Karpas-422 (cell line): Measurements from ENCODE around the gene CEBPZOS. TPM values are rescaled to one million over a fixed set of nuclear protein-coding genes. Genes with fewer than 3 reads are reported as not detected.

Experiments used
- DNase-seq: peaks from one replicate; pipeline ENCODE4 v3.0.0-alpha.2; 2015
- H2AFZ ChIP-seq: fragments of 200-600 bp; sonication (generic); 2 replicates; pipeline ENCODE4 v1.6.1; 2014; ENCODE audit warnings: antibody characterized with exemption, low read length, mixed read lengths
- H3K27ac ChIP-seq: fragments of 200-600 bp; sonication (generic); 2 replicates; pipeline ENCODE4 v1.5.1; 2014; ENCODE audit warnings: mild to moderate bottlenecking, low read length, moderate library complexity
- H3K27me3 ChIP-seq: fragments of 200-600 bp; sonication (generic); 2 replicates; pipeline ENCODE4 v1.6.1; 2014; ENCODE audit warnings: low read length, mixed read lengths
- H3K36me3 ChIP-seq: fragments of 200-600 bp; sonication (generic); 2 replicates; pipeline ENCODE4 v1.6.1; 2014; ENCODE audit warnings: low read length, mixed read lengths; ENCODE audit not compliant: insufficient read depth
- H3K4me1 ChIP-seq: fragments of 200-600 bp; sonication (generic); 2 replicates; pipeline ENCODE4 v1.6.1; 2014; ENCODE audit warnings: mild to moderate bottlenecking, low read length, mixed read lengths
- H3K4me2 ChIP-seq: fragments of 200-600 bp; sonication (generic); 2 replicates; pipeline ENCODE4 v1.6.1; 2014; ENCODE audit warnings: low read length, low read depth, mild to moderate bottlenecking; ENCODE audit not compliant: poor library complexity, severe bottlenecking
- H3K4me3 ChIP-seq: fragments of 200-600 bp; sonication (generic); 2 replicates; pipeline ENCODE4 v1.5.1; 2014; ENCODE audit warnings: mild to moderate bottlenecking, antibody characterized with exemption, low read length, mixed read lengths
- H3K79me2 ChIP-seq: fragments of 200-600 bp; sonication (generic); 2 replicates; pipeline ENCODE4 v1.6.1; 2014; ENCODE audit warnings: mild to moderate bottlenecking, low read length, mixed read lengths
- H3K9ac ChIP-seq: fragments of 200-600 bp; sonication (generic); 2 replicates; pipeline ENCODE4 v1.6.0; 2014; ENCODE audit warnings: low read length
- H3K9me2 ChIP-seq: fragments of 200-600 bp; sonication (generic), shearing (Covaris generic); replicated peaks from 2 replicates; pipeline ENCODE4 v1.6.0; 2014; ENCODE audit warnings: mild to moderate bottlenecking, low read length, moderate library complexity; ENCODE audit not compliant: insufficient read depth
- H3K9me3 ChIP-seq: fragments of 300-700, 200-600 bp; sonication (generic); 2 replicates; pipeline ENCODE4 v1.6.1; 2014; ENCODE audit warnings: low read length, mixed read lengths
- H4K20me1 ChIP-seq: fragments of 200-600 bp; sonication (generic); 2 replicates; pipeline ENCODE4 v1.6.1; 2014; ENCODE audit warnings: mild to moderate bottlenecking, antibody characterized with exemption, low read length, low read depth; ENCODE audit not compliant: insufficient read depth
- total RNA-seq: library from RNA; depleted of rRNA; stranded (reverse); fragments of >200 nt; shearing (Covaris generic); gene quantifications from 2 replicates; pipeline ENCODE4 v1.2.3, GENCODE V29; 2014; ENCODE audit warnings: low replicate concordance

Gene CEBPZOS
- total RNA-seq, 1 experiment from 2014 or later = 31.0 TPM

DNA sequence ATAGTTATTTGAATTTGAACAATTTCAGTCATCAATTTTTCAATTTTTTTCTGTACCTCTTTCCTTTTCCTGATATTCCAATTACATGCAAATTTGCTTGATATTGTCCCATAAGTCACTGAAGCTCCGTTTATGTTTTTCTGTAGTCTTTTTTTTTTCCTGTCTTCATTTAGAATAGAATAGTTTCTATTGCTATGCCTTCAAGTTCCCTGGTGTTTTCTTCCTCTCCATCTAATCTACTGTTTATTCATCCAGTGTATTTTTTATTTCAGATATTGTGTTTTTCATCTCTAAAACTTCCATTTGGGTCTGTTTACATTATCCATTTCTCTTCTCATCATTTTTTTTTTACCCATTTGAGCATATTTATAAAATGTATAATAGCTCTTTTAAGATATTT is 31.5 kb upstream of the CEBPZOS start:
- no peak for DNase-seq
- Histone ChIP-seq H3K9me3 (peaks cover 12% of the 10 kb centered on the region), H3K27ac (no peak overlapping the region), H3K79me2 (no peaks in the 10 kb centered on the region), H4K20me1 (no peaks in the 10 kb centered on the region), H3K4me3 (no peak overlapping the region), H2AFZ (no peak overlapping the region), H3K9ac (no peak overlapping the region), H3K4me2 (no peak overlapping the region), H3K36me3 (no peaks in the 10 kb centered on the region), H3K27me3 (no peaks in the 10 kb centered on the region; the same call in 1 of the 2 replicates), H3K9me2 (no peaks in the 10 kb centered on the region), H3K4me1 (no peaks in the 10 kb centered on the region)

- DNase-seq = no peak
- Histone ChIP-seq H4K20me1 (no peaks in the 10 kb centered on the region), H3K9me3 (peaks cover 12% of the 10 kb centered on the region), H3K79me2 (no peaks in the 10 kb centered on the region), H3K4me1 (no peaks in the 10 kb centered on the region), H3K9me2 (no peaks in the 10 kb centered on the region), H3K4me2 (no peak overlapping the region), H3K9ac (no peak overlapping the region), H2AFZ (no peak overlapping the region), H3K27ac (no peak overlapping the region), H3K36me3 (no peaks in the 10 kb centered on the region), H3K4me3 (no peak overlapping the region), H3K27me3 (no peaks in the 10 kb centered on the region; the same call in 1 of the 2 replicates)
Measured at GRCh38 chr2:37167636-37168180, 28.6 kb upstream of the CEBPZOS start.

- Histone ChIP-seq H2AFZ (no peak overlapping the region), H3K4me2 (no peak overlapping the region)
Measured at GRCh38 chr2:37168217-37168981, 27.9 kb upstream of the CEBPZOS start.

DNA sequence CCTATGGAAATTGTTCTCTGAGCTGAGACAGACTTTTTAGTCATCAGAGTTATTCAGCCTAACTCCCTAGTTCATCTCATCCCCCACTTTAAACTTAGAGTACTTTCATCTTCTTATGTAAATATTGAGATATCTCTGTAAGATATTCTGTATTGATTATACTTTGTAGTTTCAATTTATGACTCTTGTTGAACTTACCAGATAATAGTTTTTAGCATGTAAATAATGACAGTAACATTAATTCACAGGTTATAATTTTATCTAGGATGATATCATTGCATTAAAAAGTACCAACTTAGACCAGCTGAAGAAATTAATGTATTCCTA is 24.7 kb upstream of the CEBPZOS start:
- H3K4me2 ChIP-seq = no peak overlapping the region
- no peak overlapping the region for H2AFZ ChIP-seq
- no peaks in the 10 kb centered on the region for H3K9me3 ChIP-seq
- H3K9ac ChIP-seq = no peak overlapping the region
- H3K4me1 ChIP-seq = no peaks in the 10 kb centered on the region
- no peak overlapping the region for H3K4me3 ChIP-seq
- no peaks in the 10 kb centered on the region for H3K79me2 ChIP-seq
- H4K20me1 ChIP-seq = no peaks in the 10 kb centered on the region
- H3K27ac ChIP-seq = no peak overlapping the region
- H3K36me3 ChIP-seq = no peaks in the 10 kb centered on the region
- no peaks in the 10 kb centered on the region for H3K27me3 ChIP-seq
- DNase-seq = no peak
- no peaks in the 10 kb centered on the region for H3K9me2 ChIP-seq

More at GRCh38 chr2:37168217-37168981, 27.9 kb upstream of the CEBPZOS start:
- H3K9me2 ChIP-seq = no peaks in the 10 kb centered on the region
- no peak overlapping the region for H3K4me3 ChIP-seq
- H4K20me1 ChIP-seq = no peaks in the 10 kb centered on the region
- no peaks in the 10 kb centered on the region; the same call in 1 of the 2 replicates for H3K27me3 ChIP-seq
- peak; percentile 80 for DNase-seq
- H3K27ac ChIP-seq = no peak overlapping the region
- H3K9ac ChIP-seq = no peak overlapping the region
- peaks cover 12% of the 10 kb centered on the region for H3K9me3 ChIP-seq
- H3K36me3 ChIP-seq = no peaks in the 10 kb centered on the region
- H3K79me2 ChIP-seq = no peaks in the 10 kb centered on the region
- no peaks in the 10 kb centered on the region for H3K4me1 ChIP-seq

- Histone ChIP-seq H3K9me3 (no peaks in the 10 kb centered on the region), H4K20me1 (no peaks in the 10 kb centered on the region), H3K9ac (no peak overlapping the region), H3K4me1 (no peaks in the 10 kb centered on the region), H3K4me2 (no peak overlapping the region), H3K27me3 (no peaks in the 10 kb centered on the region), H2AFZ (no peak overlapping the region), H3K36me3 (no peaks in the 10 kb centered on the region), H3K27ac (no peak overlapping the region), H3K79me2 (no peaks in the 10 kb centered on the region), H3K4me3 (no peak overlapping the region), H3K9me2 (no peaks in the 10 kb centered on the region)
- DNase-seq = no peak
Measured at GRCh38 chr2:37173741-37174140, 22.6 kb upstream of the CEBPZOS start.

DNA sequence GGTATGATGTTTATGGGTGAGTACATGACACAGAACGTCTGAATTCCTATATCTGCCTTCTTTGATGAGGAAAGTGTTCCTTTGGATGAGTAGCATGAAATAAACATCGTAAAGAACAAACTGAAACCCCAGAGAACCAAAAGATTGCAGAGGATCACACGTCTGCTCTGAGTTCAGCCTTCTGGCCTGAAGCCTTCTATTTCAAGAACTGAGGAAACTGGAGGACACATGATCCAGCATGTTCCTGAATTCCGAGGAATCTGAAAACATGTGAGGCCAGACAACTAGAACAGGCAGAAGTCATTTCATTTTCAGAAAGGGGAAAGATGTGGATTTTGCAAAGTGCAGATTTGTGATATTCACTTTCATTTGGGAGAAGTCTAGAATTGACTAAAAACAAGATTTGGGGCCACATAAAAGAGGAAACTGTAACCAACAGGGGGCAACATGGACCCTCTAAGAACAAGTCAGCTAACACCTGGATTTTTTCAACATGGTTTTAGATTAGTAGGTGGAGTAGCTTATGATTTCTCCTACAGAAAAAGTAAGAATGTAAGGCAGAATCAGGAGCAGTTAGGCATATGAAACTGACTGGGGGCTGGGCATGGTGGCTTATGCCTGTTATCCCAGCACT is 16.2 kb upstream of the CEBPZOS start:
- Histone ChIP-seq H3K79me2 (no peaks in the 10 kb centered on the region), H3K4me2 (no peak overlapping the region), H3K9ac (no peak overlapping the region), H3K9me2 (no peaks in the 10 kb centered on the region), H2AFZ (no peak overlapping the region), H3K27me3 (no peaks in the 10 kb centered on the region), H3K4me3 (no peak overlapping the region), H3K27ac (no peak overlapping the region), H4K20me1 (no peaks in the 10 kb centered on the region), H3K36me3 (no peaks in the 10 kb centered on the region), H3K4me1 (no peaks in the 10 kb centered on the region), H3K9me3 (no peaks in the 10 kb centered on the region)
- DNase-seq = peak; percentile 62

DNA sequence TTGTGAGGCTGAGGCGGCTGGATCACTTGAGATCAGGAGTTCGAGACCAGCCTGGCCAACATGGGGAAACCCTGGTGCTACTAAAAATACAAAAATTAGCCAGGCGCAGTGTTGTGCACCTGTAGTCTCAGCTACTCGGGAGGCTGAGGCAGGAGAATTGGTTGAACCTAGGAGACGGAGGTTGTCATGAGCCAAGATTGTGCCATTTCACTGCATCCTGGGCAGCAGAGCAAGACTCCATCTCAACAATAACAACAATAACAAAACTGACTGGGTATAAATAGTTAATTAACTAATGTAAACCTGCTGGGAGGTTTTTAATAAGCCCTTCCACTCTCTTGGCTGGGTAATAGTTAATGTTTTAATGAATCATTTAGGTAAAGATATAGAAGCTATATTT is 15.7 kb upstream of the CEBPZOS start:
- no peak overlapping the region for H3K27ac ChIP-seq
- H3K9me2 ChIP-seq = no peaks in the 10 kb centered on the region
- H2AFZ ChIP-seq = no peak overlapping the region
- no peak overlapping the region for H3K9ac ChIP-seq
- H3K79me2 ChIP-seq = no peaks in the 10 kb centered on the region
- H4K20me1 ChIP-seq = no peaks in the 10 kb centered on the region
- H3K27me3 ChIP-seq = no peaks in the 10 kb centered on the region
- no peaks in the 10 kb centered on the region for H3K4me1 ChIP-seq
- no peaks in the 10 kb centered on the region for H3K9me3 ChIP-seq
- DNase-seq = no peak
- H3K4me2 ChIP-seq = no peak overlapping the region
- no peaks in the 10 kb centered on the region for H3K36me3 ChIP-seq
- no peak overlapping the region for H3K4me3 ChIP-seq

DNA sequence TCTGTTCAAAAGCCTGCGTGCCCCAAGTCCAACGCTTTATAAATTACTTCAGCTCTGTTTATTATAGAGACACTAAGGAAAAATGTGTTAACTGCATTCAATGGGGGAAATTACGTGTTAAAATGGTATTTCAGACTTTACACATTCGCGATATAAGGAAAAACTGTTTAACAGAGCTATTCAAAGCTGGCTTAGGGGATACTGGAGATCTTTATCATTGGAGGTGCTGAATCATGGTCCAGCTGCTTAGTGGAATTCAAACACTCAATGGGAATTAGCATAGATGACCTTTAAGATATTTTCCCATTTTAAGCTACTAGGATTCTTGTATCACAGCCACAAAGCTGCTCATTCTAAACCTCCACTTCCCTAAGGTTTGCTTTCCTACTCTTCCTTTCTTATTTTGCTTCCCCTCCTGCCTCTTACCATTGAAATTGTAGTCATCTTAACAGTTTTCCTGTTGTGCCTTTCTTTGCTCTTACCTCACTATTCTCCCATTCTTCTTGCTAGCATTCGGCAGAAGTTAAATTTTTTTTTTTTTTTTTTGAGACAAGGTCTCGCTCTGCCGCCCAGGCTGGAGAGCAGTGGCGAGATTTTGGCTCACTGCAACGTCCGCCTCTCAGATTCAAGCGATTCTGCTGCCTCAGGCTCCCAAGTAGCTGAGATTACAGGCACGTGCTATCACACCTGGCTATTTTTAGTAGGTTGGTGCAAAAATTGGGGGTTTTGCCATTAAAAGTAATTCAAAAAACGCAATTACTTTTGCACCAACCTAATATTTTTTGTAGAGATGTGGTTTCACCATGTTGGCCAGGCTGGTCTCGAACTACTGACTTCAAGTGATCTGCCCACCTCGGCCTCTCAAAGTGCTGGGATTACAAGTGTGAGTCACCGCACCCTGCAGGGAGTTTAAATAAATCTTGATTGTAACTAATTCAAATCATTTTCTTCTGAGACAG is 14.3 kb upstream of the CEBPZOS start:
- Histone ChIP-seq H3K4me2 (no peak overlapping the region), H2AFZ (no peak overlapping the region), H3K27ac (no peak overlapping the region), H3K9me3 (no peaks in the 10 kb centered on the region), H3K9ac (no peak overlapping the region), H3K27me3 (no peaks in the 10 kb centered on the region), H3K4me1 (no peaks in the 10 kb centered on the region), H3K9me2 (no peaks in the 10 kb centered on the region), H4K20me1 (no peaks in the 10 kb centered on the region), H3K36me3 (no peaks in the 10 kb centered on the region), H3K4me3 (no peak overlapping the region), H3K79me2 (no peaks in the 10 kb centered on the region)
- DNase-seq = no peak
